GM18498 (cell line): ENCODE results near the gene ARHGAP12.

ENCODE experiments used
- ATAC-seq: cut with Tn5 transposase; IDR thresholded peaks from one replicate; pipeline ENCODE4 v1.9.1; 2021; ENCODE audit warnings: mild to moderate bottlenecking, moderate library complexity; ENCODE audit not compliant: unreplicated experiment

Gene ARHGAP12

DNA sequence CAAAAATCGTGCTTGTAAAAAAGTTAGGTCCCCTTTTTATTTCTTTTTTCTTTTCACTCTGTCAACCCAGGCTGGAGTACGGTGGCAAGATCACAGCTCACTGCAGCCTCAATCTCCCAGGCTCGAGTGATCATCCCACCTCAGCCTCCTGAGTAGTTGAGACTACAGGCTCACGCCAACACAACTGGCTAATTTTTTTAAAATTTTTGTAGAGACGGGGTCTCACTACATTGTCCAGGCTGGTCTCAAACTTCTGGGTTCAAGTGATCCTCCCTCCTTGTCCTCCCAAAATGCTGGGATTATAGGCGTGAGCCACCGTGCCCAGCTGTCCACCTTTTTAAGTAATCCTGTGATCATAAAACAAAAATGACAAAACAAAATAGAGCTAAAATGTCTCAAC is 19.4 kb upstream of the ARHGAP12 start:
- no peak for ATAC-seq

GRCh38 chr10:31947144-31947926 is 18.7 kb upstream of the ARHGAP12 start:
- ATAC-seq, result no peak

GRCh38 chr10:31945392-31945791 is 16.8 kb upstream of the ARHGAP12 start:
- no peak for ATAC-seq

- ATAC-seq, result no peak
These were observed 15.4 kb upstream of the ARHGAP12 start for GRCh38 chr10:31944071-31944433.

DNA sequence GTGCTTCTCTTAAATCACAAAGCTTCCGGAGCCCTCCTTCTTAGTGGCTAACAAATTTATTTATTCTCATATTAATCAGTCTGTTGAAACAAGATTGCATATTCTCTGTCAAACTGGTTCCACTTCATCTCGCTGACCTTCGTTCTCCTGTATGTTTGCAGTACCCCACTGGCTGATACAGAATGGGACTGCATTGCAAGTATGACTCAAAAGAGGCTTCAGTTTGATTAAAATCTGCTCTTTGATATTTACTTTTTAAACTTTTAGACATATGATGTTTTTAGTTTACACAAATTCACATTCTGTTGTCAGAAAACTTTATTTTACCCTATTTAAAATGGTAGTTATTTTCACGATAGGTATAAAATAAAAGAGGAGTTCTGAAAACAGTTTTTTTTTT is 14.3 kb upstream of the ARHGAP12 start:
- ATAC-seq, result no peak

DNA sequence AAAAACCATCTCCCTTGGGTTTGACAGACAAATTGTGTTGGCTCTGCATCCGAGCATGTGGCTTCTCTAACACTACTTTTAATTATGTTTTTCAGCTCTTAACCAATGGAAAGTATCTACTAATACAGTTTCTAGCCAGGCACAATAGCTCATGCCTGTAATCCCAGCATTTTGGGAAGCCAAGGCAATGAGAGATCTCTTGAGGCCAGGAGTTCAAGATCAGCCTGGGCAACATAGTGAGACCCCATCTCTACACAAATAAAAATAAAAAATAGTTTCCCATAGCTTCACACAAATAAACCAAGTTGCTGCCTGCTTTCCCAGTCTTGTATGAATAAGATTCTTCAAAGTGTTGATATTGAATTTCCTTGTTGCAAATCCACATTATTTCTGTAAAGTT is 13.8 kb upstream of the ARHGAP12 start:
- ATAC-seq, result no peak

- no peak for ATAC-seq
These were observed 12.4 kb upstream of the ARHGAP12 start for GRCh38 chr10:31940839-31941653.

- no peak for ATAC-seq
These were observed 11.4 kb upstream of the ARHGAP12 start for GRCh38 chr10:31939797-31940708.

GRCh38 chr10:31937371-31937770 is 8.7 kb upstream of the ARHGAP12 start:
- no peak for ATAC-seq

- no peak for ATAC-seq
These were observed 8.3 kb upstream of the ARHGAP12 start for GRCh38 chr10:31936933-31937332.

- no peak for ATAC-seq
These were observed 7.5 kb upstream of the ARHGAP12 start for GRCh38 chr10:31936086-31936485.

- no peak for ATAC-seq
These were observed 7.0 kb upstream of the ARHGAP12 start for GRCh38 chr10:31935678-31936077.

DNA sequence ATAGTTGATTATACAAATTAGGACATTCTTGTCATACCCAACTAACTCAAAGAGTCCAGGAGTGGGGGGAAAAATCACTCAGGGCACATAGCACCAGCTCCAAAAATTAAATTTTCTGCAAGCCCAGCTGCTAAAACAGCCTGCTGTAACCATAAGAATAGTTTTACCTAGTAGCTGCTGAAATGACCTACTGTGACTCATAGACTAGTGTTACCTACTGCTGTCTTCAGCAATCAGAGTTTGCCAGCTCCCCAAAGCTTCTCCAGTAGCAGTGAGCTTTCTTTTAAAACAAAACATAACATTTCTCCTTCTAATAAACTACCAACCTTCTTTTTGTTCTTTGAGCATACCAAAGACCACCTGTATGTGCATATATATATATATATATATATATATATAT is 4.2 kb upstream of the ARHGAP12 start:
- no peak for ATAC-seq

DNA sequence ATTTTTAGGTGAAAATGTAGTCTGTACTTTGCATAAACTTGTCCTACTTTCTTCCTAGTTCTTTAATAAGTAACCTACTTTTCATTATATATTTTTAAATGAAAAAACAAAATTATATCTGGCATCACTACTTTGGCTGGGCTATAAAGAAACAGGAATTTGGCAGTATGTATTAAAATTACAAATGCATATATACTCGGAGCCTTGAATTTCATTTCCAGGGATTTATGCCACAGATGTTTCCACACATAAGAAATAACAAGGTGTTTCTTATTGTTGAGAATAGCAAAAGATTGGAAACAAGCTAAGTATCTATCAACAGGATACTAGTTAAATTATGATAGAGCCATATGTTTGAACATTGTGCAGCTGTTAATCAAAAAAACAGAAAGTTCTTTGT is 2.2 kb upstream of the ARHGAP12 start:
- ATAC-seq, result no peak

DNA sequence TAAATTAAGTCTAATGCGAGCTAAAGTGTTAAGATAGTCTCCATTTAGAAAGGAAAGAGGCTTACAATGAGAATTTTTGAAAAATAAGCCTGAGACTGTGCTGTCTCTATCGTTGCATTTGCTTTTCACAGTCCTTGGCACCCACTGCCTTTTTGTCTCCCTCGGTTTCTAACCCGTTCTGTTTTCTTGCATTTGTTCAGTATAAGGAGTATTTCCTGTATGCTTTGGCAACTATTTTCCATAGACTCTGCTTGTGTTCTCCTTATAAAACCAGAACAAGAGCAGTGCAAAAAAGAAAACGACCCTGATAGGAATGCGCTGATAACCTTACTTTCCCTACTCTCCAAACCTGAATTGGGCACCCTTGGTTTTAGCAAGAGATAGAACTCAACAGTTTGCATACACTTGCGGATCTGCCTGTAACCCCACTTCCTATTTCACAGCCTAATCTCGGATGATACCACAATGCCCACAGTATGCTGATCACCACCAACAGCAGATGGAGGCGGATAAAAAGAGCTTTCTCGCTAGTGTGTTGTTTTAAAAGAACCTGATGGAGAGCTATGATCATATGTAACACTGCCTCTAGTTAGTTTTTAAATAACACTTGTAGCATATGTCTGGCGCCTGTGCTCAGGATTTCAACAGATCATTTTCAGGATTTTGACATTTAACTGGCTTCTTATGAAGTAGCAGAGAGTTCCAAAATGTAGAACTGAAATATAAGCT is 1.6 kb upstream of the ARHGAP12 start:
- peak; percentile 39 for ATAC-seq

GRCh38 chr10:31929261-31930022 is 811 bp upstream of the ARHGAP12 start:
- ATAC-seq, result no peak

GRCh38 chr10:31927884-31928548 is 615 bp downstream of the ARHGAP12 start:
- peak; percentile 47 for ATAC-seq

GRCh38 chr10:31927565-31927883 is 1.1 kb downstream of the ARHGAP12 start:
- ATAC-seq, result peak; percentile 6

- ATAC-seq, result no peak
These were observed 1.7 kb downstream of the ARHGAP12 start for GRCh38 chr10:31926765-31927564.
